HG02571 (cell line): ENCODE results near the gene MLLT10.
"Not testable (repeated sequence)": the region's sequence is repeated elsewhere in the genome, so short reads cannot be mapped to it uniquely, and the experiment has no call there.

Source experiments
- ATAC-seq: cut with Tn5 transposase; IDR thresholded peaks from one replicate; pipeline ENCODE4 v1.9.1; 2021; ENCODE audit warnings: mild to moderate bottlenecking, moderate library complexity; ENCODE audit not compliant: unreplicated experiment

MLLT10 gene

DNA sequence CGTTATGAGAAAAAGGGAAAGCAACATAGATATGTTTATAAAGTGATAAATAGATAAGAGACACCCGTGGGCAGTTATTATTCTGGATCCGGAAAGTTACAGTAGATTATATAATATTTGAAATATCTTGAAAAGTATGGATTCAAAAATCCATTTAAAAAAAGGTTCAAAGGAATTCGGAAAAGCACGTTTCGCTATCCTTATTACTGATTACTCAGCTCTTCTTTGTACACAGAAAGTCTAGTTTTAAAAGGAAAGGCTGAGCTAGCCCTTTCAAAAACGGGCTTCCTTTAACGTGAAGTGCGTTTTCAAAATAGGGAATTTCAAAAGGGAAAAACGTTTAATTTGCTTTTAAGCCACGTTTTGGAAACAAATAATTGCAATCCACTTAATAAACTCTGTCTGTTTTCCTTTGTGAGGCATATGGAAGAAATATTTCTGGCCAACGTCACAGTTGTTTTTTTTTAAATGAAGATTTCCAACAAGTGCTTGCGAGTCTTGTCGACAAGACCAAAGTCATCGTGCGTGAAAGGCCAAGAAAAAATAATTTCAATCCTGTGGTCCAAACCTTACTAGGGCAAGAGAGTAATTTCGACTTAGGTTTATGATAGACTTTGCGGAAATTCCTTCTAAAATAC is 6.3 kb upstream of the MLLT10 start:
- ATAC-seq = no peak

DNA sequence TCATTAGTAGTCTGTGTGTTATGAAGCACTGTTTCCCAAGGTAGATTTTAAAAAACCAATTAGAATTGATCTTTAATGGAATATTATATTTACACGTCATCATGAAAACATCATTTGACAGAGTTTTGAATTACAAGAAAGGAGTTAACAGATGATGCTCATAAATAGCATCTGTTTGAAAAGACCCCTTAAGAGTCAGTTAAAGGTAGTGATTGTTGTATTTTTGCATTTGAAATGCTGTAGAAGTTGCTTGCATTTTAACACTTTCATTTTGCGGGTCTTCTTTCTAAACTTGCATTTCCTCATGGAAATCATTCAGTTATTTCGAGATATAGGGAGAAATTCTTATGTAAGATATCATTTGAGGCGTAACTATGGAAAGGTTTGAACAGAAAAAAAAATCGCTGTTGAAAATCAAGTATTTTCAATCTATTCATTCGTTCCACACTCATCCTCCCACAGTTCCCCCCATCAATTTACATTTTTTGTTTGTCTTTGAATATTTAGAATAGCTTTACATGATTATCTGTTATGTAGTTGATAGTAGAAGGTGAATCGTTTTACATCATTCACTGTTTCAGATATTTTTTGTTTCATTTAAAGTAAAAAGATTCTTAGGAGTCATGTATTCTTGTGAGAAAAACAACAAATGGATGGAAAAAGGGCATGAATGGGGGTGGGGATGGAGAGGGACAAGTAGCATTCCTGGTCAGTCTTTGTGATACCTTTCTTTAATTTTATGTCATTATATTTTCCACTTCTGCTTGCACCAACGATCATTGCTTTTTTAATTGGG is 5.6 kb upstream of the MLLT10 start:
- ATAC-seq = no peak

DNA sequence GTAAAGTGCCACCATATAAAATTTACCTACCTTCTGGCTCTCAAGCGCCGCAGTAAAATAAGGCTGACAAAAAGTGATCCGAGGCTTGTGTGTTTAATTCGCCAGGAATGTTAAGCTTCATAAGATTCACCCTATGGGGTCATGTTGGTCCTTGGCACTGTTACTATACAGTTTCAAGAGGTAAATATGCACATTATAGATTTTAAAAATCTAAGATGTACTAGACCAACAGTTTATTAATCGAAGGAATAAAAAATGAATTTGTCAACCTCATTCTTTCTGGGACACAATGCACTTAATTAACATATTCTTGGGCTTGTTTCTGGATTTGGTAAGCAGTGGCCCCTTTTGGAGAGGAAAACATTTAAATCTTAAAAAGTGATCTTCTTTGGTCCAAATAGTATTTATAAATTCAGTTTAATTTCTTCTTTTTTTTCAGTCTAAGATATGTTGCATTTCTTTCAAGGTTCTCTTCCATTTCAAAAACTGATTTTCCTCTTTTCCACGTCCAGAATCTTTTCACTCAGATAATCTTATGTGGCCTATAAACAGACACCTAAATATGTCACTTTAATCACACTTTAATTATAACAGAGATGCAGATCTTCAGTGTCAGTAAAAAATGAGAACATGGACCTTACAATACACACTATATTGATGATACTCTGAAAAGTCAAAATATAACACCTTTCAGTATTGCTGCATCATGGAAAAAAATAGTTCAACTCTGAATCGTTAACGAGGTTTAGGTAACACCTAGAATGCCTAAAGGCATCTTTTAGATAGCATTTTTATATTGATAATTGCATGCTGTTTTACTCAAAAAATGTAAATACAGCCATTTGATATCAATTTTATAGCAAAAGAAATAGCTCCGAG is 4.8 kb upstream of the MLLT10 start:
- ATAC-seq = no peak

DNA sequence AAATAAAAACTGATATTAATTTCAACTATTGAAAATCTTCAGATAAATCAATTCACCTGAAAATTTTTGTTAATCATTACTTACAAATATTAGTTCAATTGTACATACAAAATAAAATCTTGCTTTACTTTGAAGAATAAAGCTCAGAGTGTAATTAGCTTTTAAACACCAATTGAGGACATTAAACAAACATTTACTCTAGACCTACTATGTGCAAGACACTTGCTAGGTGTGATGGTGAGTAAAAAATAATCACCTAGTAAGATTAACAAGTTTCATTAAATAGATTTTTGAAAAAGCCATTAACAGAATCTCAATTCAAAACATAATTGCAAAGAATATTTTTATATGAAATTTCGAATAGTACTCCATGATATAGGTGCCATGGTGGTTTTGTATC is 3.9 kb upstream of the MLLT10 start:
- no peak for ATAC-seq

DNA sequence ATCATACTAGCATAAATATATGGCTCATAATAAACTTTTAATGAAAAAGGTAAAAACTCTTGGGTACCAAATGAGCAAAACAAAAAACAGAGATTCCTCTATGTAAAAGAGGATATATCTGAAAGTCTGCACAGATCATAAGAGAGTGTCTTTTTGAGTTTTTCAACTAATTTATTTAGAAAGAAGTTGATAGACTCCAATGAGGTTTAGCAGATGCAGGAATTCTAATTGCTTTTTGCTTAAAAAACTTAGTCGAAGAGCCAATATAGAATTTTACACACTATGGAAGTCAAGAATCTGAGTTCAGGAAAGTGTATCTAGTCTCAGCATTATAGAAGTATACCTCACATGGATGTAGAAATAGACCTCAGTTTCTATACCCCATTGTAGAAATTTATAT is 3.4 kb upstream of the MLLT10 start:
- ATAC-seq = no peak

DNA sequence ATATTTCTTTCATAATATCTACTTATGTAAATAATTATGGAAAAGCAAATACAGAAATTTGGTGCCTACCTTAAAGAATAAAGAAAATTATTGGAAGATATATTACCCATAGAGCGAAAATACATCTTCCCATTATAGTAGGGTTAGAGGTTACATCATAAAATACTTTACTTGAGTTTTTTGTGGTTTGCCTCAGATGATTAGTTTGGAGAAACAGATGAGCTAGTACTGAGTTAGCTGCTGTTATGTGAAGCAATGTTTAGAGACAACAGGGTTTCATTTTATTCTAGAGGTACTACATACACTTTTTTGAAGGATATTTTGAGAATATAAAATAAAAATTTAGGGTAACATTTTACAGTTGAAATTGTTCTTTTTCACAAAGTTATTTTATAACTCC is 2.9 kb upstream of the MLLT10 start:
- no peak for ATAC-seq

DNA sequence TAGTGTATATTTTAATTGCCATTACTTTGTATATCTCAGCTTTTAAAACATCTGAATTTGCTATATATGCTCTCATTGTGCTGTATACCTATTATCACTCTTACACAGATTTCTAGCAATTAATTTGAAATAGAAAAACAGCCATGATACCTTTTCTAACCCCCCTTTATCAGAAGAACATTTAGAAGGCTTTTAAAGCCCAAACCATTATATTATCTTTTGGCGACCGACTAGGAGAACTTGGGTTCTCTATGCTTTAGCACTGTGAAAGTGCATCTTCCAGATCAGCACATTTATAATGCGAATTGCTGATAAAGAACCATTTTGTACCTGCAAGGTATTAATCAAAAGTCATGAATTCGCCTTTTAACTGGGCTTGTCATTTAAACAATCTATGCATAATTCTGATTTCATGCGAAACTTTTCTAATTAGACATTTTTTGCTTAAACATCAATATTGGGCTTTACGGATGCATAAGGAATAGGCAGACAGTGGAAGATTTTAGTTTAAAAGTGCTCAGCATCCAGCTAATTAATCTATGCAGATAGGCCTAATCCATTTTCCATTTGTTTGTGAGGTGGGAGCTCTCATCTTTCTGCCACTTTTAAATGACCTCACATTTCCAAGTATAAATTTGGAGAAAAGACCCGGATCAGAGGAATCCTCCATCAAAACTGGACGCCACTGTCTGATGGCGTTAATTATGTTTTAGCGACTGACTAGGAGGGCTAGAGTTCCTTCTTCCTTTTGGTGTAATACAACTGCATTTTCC is 1.2 kb upstream of the MLLT10 start:
- no peak for ATAC-seq

DNA sequence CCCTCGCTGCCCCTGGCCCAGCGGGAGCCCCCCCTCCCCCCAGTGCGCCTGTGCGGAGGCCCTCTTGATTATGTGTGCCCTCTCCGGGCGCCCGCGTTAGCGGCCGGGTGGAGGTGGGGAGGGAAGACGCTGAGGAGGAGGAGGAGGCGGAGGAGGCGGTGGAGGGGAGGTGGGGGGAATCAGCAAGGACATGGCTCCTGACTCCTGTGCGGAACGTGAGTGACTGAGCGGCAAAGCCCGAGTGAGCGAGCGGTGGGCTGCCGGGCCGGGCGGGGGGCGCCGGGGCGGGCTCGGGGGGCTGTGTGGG is 201 bp downstream of the MLLT10 start:
- no peak for ATAC-seq

DNA sequence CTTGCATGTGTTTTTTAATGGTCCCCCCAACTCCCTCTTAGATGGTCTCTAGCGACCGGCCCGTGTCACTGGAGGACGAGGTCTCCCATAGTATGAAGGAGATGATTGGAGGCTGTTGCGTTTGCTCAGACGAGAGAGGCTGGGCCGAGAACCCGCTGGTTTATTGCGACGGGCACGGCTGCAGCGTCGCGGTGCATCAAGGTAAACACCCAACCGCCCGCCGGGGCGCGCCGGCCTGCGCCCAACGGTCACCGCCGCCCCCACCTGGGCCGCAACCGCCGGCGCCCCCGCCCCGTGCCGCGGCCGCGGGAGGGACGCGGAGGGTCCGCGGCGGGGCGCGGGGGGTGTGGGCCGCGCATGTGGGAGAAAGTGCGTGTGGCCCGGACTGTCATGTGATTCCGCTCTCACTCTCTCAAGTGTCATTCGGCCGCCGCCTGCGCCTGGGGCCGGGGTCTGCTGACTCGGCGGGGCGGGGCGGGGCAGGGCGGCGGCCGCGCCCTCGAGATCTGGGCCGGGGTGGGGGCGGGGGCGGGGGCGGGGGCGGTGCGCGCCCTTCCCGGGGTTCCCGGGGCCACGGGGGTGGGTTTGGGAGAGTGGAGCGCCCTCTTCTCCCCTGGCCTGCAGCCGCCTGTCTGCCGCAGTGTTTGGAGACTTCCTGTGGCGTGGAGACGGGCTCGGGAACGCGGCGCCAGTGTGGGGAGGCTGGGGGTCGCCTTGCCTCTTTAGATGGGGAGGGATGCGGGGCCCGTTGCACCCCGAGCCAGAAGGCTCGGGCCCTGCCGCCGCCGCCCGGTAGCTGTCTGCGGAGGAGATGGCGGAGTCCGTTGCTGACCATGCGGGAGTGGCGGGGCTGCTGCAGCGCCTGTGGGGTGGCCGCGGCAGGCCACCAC is 817 bp downstream of the MLLT10 start:
- ATAC-seq = no peak

DNA sequence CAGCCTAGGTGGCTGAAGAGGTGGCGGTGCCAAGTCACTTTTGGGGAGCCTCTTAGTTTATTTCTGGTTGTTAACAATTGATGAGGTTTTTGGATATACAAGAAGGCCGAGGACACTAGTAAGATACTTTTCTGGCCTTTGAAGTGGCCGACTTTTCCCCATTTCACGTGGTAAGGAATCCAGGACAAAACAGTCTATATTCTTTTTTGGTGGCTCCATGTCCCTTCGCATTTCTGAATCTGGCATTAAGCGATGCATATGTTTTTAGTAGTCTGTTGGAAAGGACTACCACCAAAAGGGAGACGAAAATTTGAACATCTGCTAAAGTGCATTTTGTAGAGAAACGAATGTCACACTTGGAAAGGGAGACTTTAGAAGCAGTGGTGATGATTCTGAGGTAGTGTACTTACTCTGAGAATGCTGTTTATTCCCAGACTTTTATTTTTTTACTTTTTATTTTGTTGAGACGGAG is 1.5 kb downstream of the MLLT10 start:
- no peak for ATAC-seq

DNA sequence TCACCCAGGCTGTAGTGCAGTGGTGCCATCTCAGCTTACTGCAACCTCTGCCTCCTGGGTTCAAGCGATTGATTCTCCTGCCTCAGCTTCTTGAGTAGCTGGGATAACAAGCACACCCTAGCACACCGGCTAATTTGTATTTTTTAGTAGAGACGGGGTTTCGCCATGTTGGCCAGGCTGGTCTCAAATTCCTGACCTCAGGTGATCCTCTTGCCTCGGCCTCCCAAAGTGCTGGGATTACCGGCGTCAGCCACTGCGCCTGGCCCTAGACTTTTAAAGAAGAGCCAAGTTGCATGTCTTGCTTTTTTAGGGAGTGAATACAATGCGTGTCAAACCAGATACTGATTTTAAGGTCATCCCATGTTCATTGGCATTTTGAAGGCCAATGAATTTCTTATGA is 1.9 kb downstream of the MLLT10 start:
- not testable (repeated sequence) for ATAC-seq

DNA sequence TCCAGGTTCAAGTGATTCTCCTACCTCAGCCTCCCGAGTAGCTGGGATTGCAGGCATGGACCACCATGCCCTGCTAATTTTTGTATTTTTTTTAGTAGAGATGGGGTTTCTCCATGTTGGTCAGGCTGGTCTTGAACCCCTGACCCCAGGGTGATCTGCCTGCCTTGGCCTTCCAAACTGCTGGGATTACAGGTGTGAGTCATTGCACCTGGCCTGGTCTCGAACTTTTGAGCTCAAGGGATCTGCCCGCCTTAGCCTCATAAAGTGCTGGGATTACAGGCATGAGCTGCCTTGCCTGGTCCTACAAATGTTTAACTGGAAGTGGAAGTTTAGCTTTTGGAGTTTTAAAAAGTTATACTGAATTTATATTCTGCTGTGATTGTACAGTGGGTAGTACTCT is 2.8 kb downstream of the MLLT10 start:
- ATAC-seq = no peak

DNA sequence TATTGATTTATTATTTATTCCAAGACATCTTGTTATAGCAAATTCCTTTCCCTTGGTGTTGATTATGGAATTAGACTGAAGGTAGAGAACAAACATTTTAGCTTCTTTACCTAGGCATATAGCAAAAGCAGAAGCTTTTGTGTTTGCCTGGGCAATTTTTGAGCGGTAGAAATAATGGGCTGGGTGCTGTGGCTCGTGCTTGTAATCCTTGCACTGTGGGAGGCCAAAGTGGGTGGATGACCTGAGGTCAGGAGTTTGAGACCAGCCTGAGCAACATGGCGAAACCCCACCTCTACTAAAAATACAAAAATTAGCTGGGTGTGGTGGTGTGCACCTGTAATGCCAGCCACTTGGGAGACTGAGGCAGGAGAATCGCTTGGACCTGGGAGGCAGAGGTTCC is 6.7 kb downstream of the MLLT10 start:
- not testable (repeated sequence) for ATAC-seq

DNA sequence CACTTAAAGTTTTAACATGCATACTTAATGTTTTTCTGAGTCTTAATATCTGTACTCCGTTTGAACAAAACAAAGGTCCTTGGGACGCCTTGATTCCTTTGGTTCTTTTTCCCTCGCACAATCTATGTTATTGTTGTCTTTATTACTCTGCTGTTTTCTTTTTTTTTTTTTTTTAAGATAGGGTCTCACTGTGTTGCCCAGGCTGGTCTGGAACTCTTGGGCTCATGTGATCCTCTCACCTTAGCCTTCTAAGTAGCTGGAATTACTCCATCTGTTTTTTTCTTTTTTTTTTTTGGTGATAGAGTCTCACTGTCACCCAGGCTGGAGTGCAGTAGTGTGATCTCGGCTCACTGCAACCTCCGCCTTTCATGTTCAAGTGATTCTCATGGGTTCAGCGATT is 13.2 kb downstream of the MLLT10 start:
- ATAC-seq = no peak

DNA sequence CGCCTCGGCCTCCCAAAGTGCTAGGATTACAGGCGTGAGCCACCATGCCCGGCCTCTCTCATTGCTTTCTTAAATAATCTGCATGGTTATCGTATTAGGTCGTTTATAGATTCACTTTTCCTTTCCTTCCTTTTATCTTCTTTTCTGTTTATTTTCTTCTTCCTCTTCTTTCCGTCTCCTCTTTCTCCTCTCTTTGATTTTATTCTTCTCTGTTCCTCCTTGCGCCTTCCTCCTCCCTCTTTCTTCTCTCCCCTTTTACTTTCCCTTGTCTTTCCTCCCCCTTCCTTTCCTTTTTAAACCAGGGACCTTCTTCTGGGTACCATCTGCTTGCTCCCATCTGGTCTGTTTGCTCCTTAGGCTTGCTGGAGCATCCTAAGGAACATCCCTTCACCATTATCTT is 18.6 kb downstream of the MLLT10 start:
- ATAC-seq = no peak

DNA sequence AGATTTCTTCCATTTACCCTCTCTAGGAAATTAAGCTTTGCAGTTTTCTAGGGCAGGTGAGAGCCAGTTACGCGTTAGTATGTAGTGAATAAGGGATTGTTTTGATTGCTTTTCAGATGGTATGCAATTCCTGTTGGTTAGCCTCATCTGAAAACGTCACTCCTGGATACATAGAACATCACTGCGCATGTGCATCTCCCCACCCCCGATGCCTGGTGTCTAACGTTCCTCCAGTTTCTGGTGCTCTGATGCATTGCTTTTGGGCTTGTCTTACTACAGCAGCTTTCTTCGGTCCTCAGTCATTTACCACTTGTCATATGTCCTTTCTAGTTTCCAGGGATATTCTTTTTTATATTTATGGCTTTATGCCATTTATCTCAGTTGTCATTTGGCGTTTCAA is 22.5 kb downstream of the MLLT10 start:
- no peak for ATAC-seq

DNA sequence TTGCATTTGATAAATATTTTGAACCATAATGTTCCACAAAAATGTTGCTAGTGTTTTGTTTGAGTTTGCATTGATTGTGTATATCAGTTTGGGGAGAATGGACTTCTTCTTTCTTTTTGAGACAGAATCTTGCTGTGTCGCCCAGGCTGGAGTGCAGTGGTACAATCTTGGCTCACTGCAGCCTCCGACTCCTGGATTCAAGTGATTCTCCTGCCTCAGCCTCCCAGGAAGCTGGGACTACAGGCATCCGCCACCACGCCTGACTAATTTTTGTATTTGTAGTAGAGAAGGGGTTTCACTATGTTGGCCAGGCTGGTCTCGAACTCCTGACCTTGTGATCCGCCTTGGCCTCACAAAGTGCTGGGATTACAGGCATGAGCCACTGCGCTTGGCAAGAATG is 25.0 kb downstream of the MLLT10 start:
- not testable (repeated sequence) for ATAC-seq

DNA sequence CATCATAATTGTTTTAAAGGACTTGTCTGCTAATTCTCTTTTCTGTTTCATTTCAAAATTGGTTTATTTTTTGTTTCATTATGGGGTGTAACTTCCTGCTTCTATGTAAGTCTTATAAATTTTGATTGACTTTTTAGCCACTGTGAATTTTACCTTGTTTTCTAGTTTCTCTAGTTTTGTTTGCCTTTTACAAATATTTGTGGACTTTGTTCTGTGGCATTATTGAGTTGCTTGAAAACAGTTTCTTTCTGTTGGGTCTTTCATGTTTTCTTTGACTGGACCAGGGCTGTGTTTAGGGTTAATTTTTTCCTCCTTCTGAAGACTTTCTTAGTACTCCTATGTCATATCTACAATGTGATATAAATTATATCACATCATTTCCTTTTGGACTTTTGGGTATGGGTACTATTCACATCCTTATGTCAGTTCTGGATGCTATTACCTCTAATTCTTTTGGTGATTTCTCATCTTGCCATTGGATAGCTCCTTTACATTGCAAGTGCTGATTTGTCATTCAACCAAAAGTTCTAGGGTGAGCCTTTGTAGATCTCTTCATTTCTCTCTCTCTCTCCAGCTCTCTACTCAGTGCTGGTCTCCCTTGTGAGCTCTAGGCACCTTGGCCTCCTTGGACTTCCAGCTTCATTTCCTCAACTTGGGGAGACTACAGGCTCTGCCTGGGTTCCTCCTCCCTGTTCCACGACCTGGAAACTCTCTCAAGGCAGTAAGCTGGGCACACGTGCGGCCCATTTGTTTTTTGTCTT is 36.9 kb downstream of the MLLT10 start:
- ATAC-seq = no peak

DNA sequence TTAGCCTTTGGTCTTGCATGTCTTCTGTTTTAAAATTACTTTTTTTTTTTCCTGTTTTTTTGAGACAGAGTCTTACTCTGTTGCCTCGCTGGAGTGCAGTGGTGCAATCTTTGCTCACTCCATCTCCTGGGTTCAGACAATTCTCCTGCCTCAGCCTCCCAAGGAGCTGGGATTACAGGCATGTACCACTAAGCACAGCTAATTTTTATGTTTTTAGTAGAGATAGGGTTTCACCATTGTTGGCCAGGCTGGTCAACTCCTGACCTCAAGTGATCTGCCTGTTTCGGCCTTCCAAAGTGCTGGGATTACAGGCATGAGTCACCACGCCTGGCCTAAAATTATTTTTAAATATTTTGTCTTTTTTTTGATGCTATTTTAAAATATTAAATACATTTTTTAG is 38.5 kb downstream of the MLLT10 start:
- no peak for ATAC-seq
